T-helper 2 cell treated with Interferon-gamma antibody and Interleukin-4, amounts not matched to agents 100 ng/mL and 5 ng/mL, for 36 hours (primary cell): Measurements from ENCODE around the gene PIKFYVE. TPM values are rescaled to one million over a fixed set of nuclear protein-coding genes. Genes with fewer than 3 reads are reported as not detected.

Experiments
- intact Hi-C: fragments of 100-400 bp; cut with micrococcal nuclease; formaldehyde crosslinking; loops from one replicate; pipeline ENCODE4 v1.15.1; 2023
- total RNA-seq: library from RNA; stranded (reverse); gene quantifications from 2 replicates; pipeline ENCODE4 v1.2.3, GENCODE V29; 2022

Gene PIKFYVE
- total RNA-seq, 1 donor from 2014 or later = 39.0 TPM

- intact Hi-C loops = loop anchor here (5.0 to 10.0 kb wide), 3 partner anchors 808 to 1563 kb away; no protein-coding TSS in a partner anchor
Observed at GRCh38 chr2:208399201-208399600, 133.1 kb downstream of the PIKFYVE start.

- intact Hi-C loops = no loop called here
Observed at GRCh38 chr2:208406474-208407451, 140.7 kb downstream of the PIKFYVE start, which contains the start of gene PTH2R. TSS of gene PTH2R (plus strand) at chr2:208406792. CDS start at chr2:208407044, 252 bp downstream.

GRCh38 chr2:208407667-208408066 lies 141.6 kb downstream of the PIKFYVE start:
- intact Hi-C loops = no loop called here

Other genes starting within 250 kb of the PIKFYVE start
- gene PLEKHM3, start 240.7 kb upstream of the PIKFYVE start, total RNA-seq = 5.7 and 6.1 TPM in 2 replicates
- not detected in 2 replicates for gene CRYGD, start 141.7 kb upstream of the PIKFYVE start, total RNA-seq
- gene CRYGC, start 136.4 kb upstream of the PIKFYVE start, total RNA-seq = not detected in 2 replicates
- gene CRYGB, start 120.1 kb upstream of the PIKFYVE start, total RNA-seq = not detected in 2 replicates
- not detected in 2 replicates for gene CRYGA, start 102.7 kb upstream of the PIKFYVE start, total RNA-seq
- gene C2orf80, start 76.2 kb upstream of the PIKFYVE start, total RNA-seq = not detected in 2 replicates
- gene IDH1, start 11.2 kb upstream of the PIKFYVE start, total RNA-seq = 27.2 and 34.6 TPM in 2 replicates
- 0.11 and 0.34 TPM in 2 replicates for gene PTH2R, start 140.5 kb downstream of the PIKFYVE start, total RNA-seq